ENCODE results near the gene ARMH3. TPM values are rescaled to one million over a fixed set of nuclear protein-coding genes. Genes with fewer than 3 reads are reported as not detected.

ARMH3 gene
- total RNA-seq, 3 donors from 2014 or later: 18.4 to 27.4 (median 22.4) TPM

DNA sequence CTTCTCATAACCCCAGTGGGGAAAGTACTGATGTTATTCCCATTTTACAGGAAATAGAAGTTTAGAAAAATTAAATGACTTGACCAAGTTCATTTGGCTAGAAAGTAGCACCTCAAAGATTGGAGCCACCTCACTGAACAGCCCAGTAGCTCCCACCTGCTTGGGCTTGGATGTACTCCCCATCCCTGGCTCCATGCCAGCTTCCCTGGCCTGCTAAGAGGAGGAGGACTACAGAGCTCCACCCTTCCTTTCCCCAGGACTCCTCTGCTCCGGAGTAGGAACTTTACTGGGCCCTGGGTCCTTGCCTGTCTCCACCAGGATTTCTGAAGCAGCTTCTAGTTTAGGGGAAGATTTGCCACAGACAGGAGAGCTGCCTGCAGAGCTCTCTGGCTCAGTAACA, 12.2 kb upstream of the ARMH3 start:
- TF ChIP-seq POLR2A (IDR thresholded peaks at IDR 0.05): no peak
- no peak for TF ChIP-seq POLR2AphosphoS5 (IDR thresholded peaks at IDR 0.05)
- no peak for TF ChIP-seq CTCF (IDR thresholded peaks at IDR 0.05)
- intact Hi-C loops (cut with DNase I; ENCODE audit: low total_unique reads): no loop called here
- Histone ChIP-seq H3K27me3 (no peaks in the 10 kb centered on the region), H3K27ac (no peak overlapping the region), H3K36me3 (no peaks in the 10 kb centered on the region), H3K4me3 (no peak overlapping the region), H3K4me1 (peaks cover 0 to 13% of the 10 kb centered on the region in 2 donors), H3K9me3 (no peaks in the 10 kb centered on the region)
- DNase-seq (ENCODE audit: low spot score in 2 of 2): no peak

- Histone ChIP-seq H3K9me3 (no peaks in the 10 kb centered on the region), H3K27ac (peak overlapping the region in 1 of 2 donors; percentile 7), H3K36me3 (no peaks in the 10 kb centered on the region), H3K4me3 (peak overlapping the region in 1 of 3 donors; percentile 100), H3K27me3 (no peaks in the 10 kb centered on the region), H3K4me1 (peaks cover 0 to 13% of the 10 kb centered on the region in 2 donors)
- intact Hi-C loops (cut with DNase I; ENCODE audit: low total_unique reads): no loop called here
- TF ChIP-seq CTCF (IDR thresholded peaks at IDR 0.05) (no peak), POLR2AphosphoS5 (IDR thresholded peaks at IDR 0.05) (no peak), POLR2A (IDR thresholded peaks at IDR 0.05) (no peak)
- no peak for DNase-seq (ENCODE audit: low spot score in 2 of 2)
Observed at GRCh38 chr10:102067091-102067916, 11.3 kb upstream of the ARMH3 start.

DNA sequence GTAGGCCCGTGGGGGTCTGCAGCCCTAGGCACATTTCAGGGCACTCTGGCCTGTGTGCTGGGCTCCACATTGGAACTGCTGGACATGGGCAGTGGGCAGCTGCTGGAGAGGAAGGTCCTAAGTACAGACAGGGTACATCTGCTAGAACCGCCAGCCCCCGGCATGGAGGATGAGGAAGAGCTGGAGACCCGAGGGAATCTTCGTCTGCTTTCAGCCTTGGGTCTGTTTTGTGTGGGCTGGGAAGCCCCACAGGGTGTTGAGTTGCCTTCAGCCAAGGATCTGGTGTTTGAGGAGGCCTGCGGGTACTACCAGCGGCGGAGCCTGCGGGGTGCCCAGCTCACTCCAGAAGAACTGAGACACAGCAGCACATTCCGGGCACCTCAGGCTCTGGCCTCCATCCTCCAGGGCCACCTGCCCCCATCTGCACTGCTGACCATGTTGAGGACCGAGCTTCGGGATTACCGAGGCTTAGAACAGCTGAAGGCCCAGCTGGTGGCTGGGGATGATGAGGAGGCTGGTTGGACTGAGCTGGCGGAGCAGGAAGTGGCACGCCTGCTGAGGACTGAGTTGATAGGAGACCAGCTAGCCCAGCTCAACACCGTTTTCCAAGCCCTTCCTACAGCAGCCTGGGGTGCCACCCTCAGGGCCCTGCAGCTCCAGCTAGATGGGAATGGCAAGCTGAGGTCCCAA, 10.6 kb upstream of the ARMH3 start:
- no peaks in the 10 kb centered on the region for H3K27me3 ChIP-seq

DNA sequence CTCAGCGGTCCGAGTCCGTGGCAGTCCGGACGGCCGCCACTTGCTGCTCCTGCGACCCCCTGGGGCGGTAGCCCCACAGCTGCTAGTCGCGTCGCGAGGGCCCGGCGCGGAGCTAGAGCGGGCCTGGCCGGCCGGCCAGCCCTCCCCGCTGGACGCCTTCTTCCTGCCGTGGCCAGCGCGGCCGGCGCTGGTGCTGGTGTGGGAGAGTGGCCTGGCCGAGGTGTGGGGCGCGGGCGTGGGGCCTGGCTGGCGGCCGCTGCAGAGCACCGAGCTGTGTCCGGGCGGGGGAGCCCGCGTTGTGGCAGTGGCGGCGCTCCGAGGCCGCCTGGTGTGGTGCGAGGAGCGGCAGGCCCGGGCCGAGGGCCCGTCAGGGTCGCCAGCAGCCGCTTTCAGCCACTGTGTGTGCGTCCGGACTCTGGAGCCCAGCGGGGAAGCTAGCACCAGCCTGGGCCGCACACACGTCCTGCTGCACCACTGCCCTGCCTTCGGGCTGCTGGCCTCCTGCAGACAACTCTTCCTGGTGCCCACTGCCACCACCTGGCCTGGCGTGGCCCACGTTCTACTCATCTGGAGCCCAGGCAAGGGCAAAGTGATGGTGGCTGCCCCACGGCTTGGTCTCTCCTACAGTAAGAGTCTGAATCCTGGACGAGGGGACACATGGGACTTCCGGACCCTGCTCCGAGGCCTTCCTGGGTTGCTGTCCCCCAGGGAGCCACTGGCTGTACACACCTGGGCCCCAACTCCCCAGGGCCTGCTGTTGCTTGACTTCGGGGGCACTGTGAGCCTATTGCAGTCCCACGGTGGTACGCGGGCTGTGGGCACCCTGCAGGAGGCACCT, 9.8 kb upstream of the ARMH3 start:
- intact Hi-C loops (cut with DNase I; ENCODE audit: low total_unique reads): no loop called here
- H3K4me1 ChIP-seq: peaks cover 0 to 13% of the 10 kb centered on the region in 2 donors
- H3K27ac ChIP-seq: peak overlapping the region; percentile 90 to 97
- TF ChIP-seq POLR2AphosphoS5 (IDR thresholded peaks at IDR 0.05): no peak
- TF ChIP-seq CTCF (IDR thresholded peaks at IDR 0.05): peak in 1 of 3 donors; percentile 6
- TF ChIP-seq POLR2A (IDR thresholded peaks at IDR 0.05): no peak
- no peaks in the 10 kb centered on the region for H3K27me3 ChIP-seq
- H3K9me3 ChIP-seq: no peaks in the 10 kb centered on the region
- DNase-seq (ENCODE audit: low spot score in 2 of 2): no peak
- no peaks in the 10 kb centered on the region for H3K36me3 ChIP-seq
- peak overlapping the region; percentile 73 to 100 (median 91) for H3K4me3 ChIP-seq

More for the DNA sequence above, 10.6 kb upstream of the ARMH3 start:
- intact Hi-C loops (cut with DNase I; ENCODE audit: low total_unique reads): no loop called here
- H3K27ac ChIP-seq: peak overlapping the region in 1 of 2 donors; percentile 97
- peak overlapping the region; percentile 73 to 100 (median 91) for H3K4me3 ChIP-seq
- H3K9me3 ChIP-seq: no peaks in the 10 kb centered on the region
- TF ChIP-seq CTCF (IDR thresholded peaks at IDR 0.05) (no peak), POLR2A (IDR thresholded peaks at IDR 0.05) (no peak), POLR2AphosphoS5 (IDR thresholded peaks at IDR 0.05) (no peak)
- peaks cover 0 to 13% of the 10 kb centered on the region in 2 donors for H3K4me1 ChIP-seq
- H3K36me3 ChIP-seq: no peaks in the 10 kb centered on the region
- no peak for DNase-seq (ENCODE audit: low spot score in 2 of 2)

All from breast epithelium (tissue), 4 donors.